ENCODE data around the gene EIF3D. TPM values are rescaled to one million over a fixed set of nuclear protein-coding genes. Genes with fewer than 3 reads are reported as not detected.

EIF3D gene
- total and polyA plus RNA-seq, 9 of the 15 experiments (the other 6 are each of a cell fraction or from before 2014, with no cell fraction given), result 191 to 422 (median 279) TPM

DNA sequence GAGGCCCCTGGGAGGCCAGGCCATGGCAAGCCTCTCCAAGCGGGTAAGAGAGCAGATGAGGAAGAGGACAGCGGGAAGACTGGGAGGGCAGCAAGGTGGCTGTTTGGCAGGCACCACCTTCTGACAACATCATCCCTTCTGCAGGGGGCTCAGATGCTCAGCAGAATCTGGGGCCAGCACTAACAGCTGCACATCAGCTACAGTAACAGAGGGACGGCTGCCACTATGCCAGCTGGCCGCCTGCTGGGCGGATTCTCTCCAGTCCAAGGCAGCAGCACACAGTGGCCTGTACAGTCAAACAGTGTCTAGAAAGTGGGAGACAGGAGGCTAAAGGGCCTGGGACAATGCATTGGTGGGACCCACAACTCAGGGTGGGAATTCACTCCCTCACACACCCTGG lies 36.9 kb downstream of the EIF3D start:
- H3K79me2 ChIP-seq (ENCODE audit: control insufficient read depth, insufficient read depth, low read length), result no peaks in the 10 kb centered on the region
- no peak overlapping the region for H2AFZ ChIP-seq (ENCODE audit: low read depth, low read length)
- no peak overlapping the region for H3K4me2 ChIP-seq (ENCODE audit: insufficient read depth, low read length)
- H4K20me1 ChIP-seq (replicated peaks; ENCODE audit: control insufficient read depth, insufficient read depth, low read length), result no peaks in the 10 kb centered on the region
- no peaks in the 10 kb centered on the region for H3K9me1 ChIP-seq (ENCODE audit: control insufficient read depth, insufficient read depth, low read length)
- H3K9ac ChIP-seq (ENCODE audit: insufficient read depth in 1 of 2, low read depth in 2 of 2, low read length in 2 of 2), result peak overlapping the region in 1 of 2 experiments; percentile 26; a peak in 2 of 4 replicates
- ChIA-PET POLR2A (interaction anchor here (1.1 to 2.5 kb wide), 4 partner anchors 10 to 37 kb away, joined by 3 to 9 read pairs (median 4); partner anchors contain the start of genes EIF3D, FOXRED2 and TXN2), CTCF (ENCODE audit: low intra/inter-chr PET ratio) (no interaction called here)
- peaks cover 5% of the 10 kb centered on the region for H3K9me3 ChIP-seq (replicated peaks; ENCODE audit: control insufficient read depth, insufficient read depth, low read depth, low read length)
- H3K4me1 ChIP-seq (replicated peaks in 1 of 2; ENCODE audit: control insufficient read depth in 2 of 2, insufficient read depth in 2 of 2, low read length in 2 of 2), result peaks cover 0 to 3% of the 10 kb centered on the region in 2 experiments; a peak in 1 of 5 replicates
- TF ChIP-seq BRD4 (IDR thresholded peaks at IDR 0.05), result no peak
- no peak for TF ChIP-seq CHCHD3 (CRISPR knock-in tag; IDR thresholded peaks at IDR 0.05)
- TF ChIP-seq NFATC3 (IDR thresholded peaks at IDR 0.05), result no peak
- no peak for TF ChIP-seq NEUROD1 (IDR thresholded peaks at IDR 0.05; ENCODE audit: borderline replicate concordance, low read depth, low read length, partially characterized antibody)
- TF ChIP-seq ETV6 (IDR thresholded peaks at IDR 0.05; ENCODE audit: borderline replicate concordance in 1 of 2, low read depth in 2 of 2, low read length in 1 of 2), result no peak
- TF ChIP-seq ETV6 (CRISPR knock-in tag; IDR thresholded peaks at IDR 0.05; ENCODE audit: borderline replicate concordance), result no peak
- TF ChIP-seq ZNF780A (CRISPR knock-in tag; IDR thresholded peaks at IDR 0.05), result no peak
- TF ChIP-seq, protein P1, sequence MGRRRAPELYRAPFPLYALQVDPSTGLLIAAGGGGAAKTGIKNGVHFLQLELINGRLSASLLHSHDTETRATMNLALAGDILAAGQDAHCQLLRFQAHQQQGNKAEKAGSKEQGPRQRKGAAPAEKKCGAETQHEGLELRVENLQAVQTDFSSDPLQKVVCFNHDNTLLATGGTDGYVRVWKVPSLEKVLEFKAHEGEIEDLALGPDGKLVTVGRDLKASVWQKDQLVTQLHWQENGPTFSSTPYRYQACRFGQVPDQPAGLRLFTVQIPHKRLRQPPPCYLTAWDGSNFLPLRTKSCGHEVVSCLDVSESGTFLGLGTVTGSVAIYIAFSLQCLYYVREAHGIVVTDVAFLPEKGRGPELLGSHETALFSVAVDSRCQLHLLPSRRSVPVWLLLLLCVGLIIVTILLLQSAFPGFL (CRISPR knock-in tag; IDR thresholded peaks at IDR 0.05), result no peak
- TF ChIP-seq NCOA6 (IDR thresholded peaks at IDR 0.05), result no peak
- no peak for TF ChIP-seq KLF6 (CRISPR knock-in tag; IDR thresholded peaks at IDR 0.05; ENCODE audit: borderline replicate concordance)
- TF ChIP-seq STAG1 (CRISPR knock-in tag; IDR thresholded peaks at IDR 0.05; ENCODE audit: borderline replicate concordance), result no peak
- DNase-seq (ENCODE audit: extremely low read depth in 1 of 4, low spot score in 3 of 4), result no peak
- 93% methylated on average over 5 of the region's 5 CpGs for WGBS (ENCODE audit: insufficient coverage, low coverage, missing lambda C conversion rate)
- H3K4me3 ChIP-seq, result no peak overlapping the region
- no peaks in the 10 kb centered on the region for H3K27me3 ChIP-seq (ENCODE audit: control insufficient read depth in 2 of 2, insufficient read depth in 2 of 2, low read length in 2 of 2)
- intact Hi-C loops (cut with micrococcal nuclease), result no loop called here
- no peak for FAIRE-seq
- H3K27ac ChIP-seq (ENCODE audit: extremely low read depth, low read depth, low read length), result no peak overlapping the region
- in situ Hi-C loops (cut with MboI), result no loop called here
- no peak for ATAC-seq
- no TSS peak for BruUV-seq (replicated peaks)
- peaks cover 66% of the 10 kb centered on the region; the same call in 2 of the 3 replicates for H3K36me3 ChIP-seq (ENCODE audit: control insufficient read depth, insufficient read depth, low read length)

Data from K562 (cell line).